GM12878 (cell line): Measurements from ENCODE around the gene TSBP1. TPM values are rescaled to one million over a fixed set of nuclear protein-coding genes. Genes with fewer than 3 reads are reported as not detected.

Experiments used
- ATAC-seq: fragments of 200-7000 bp; cut with Tn5 transposase; 3 replicates; pipeline ENCODE4 v1.9.1; 2020; ENCODE audit warnings: mild to moderate bottlenecking, moderate library complexity
- BruUV-seq: library from RNA; stranded (reverse); fragments of 400-500 nt; replicated peaks from 2 replicates; lab custom pipeline; 2021; lab: Mats Ljungman, UMichigan
- CTCF ChIA-PET: fragments of 300-600 bp; sonication (Branson Sonifier 250); formaldehyde crosslinking; extraction: SDS; loops from one replicate; lab custom pipeline; 2021; ENCODE audit warnings: inconsistent platforms; lab: Yijun Ruan, JAX
- POLR2A ChIA-PET: fragments of 350-600 bp; formaldehyde crosslinking; extraction: SDS; loops from one replicate; lab custom pipeline; 2021; ENCODE audit warnings: inconsistent platforms; lab: Charles Lee
- RAD21 ChIA-PET: fragments of 300-600 bp; sonication (Branson Sonifier 250); formaldehyde crosslinking; loops from one replicate; lab custom pipeline; 2023; ENCODE audit warnings: antibody characterized with exemption; ENCODE audit not compliant: unreplicated experiment; lab: Charles Lee
- SMC1A ChIA-PET: fragments of 300-600 bp; sonication (Branson Sonifier 250); formaldehyde crosslinking; loops from one replicate; lab custom pipeline; 2023; ENCODE audit not compliant: unreplicated experiment, uncharacterized antibody; lab: Charles Lee
- DNase-seq: peaks from one replicate; pipeline ENCODE4 v3.0.0-alpha.2; 2011; ENCODE audit warnings: low read depth, low spot score
- FAIRE-seq: peaks from 3 replicates; lab custom pipeline; 2011; peaks lifted over from hg19 to GRCh38; lab: Jason Lieb, UNC
- H2AFZ ChIP-seq: 2 replicates; pipeline ENCODE4 v1.6.0; 2011; ENCODE audit warnings: low read depth, low read length, control low read depth; ENCODE audit not compliant: control insufficient read depth
- H3K27ac ChIP-seq: 2 replicates; pipeline ENCODE4 v1.5.1; 2011; ENCODE audit warnings: control low read depth; ENCODE audit not compliant: control insufficient read depth, insufficient read depth
- H3K27me3 ChIP-seq, 2 experiments: replicated peaks in 1 of 2; 2 replicates each; pipeline versions ENCODE4 v1.6.0 to v1.6.1; 2011; ENCODE audit warnings: low read length in 1 of 2; ENCODE audit not compliant: control insufficient read depth in 2 of 2, insufficient read depth in 2 of 2
- H3K36me3 ChIP-seq, 2 experiments: 2 replicates each; pipeline ENCODE4 v1.5.1; 2011; ENCODE audit warnings: low read length in 1 of 2; ENCODE audit not compliant: control insufficient read depth in 2 of 2, insufficient read depth in 2 of 2
- H3K4me1 ChIP-seq: 2 replicates; pipeline ENCODE4 v1.6.1; 2011; ENCODE audit warnings: mild to moderate bottlenecking, low read length, moderate library complexity, mixed read lengths; ENCODE audit not compliant: control insufficient read depth, insufficient read depth
- H3K4me2 ChIP-seq: 2 replicates; pipeline ENCODE4 v1.6.0; 2011; ENCODE audit warnings: control low read depth; ENCODE audit not compliant: control insufficient read depth, insufficient read depth
- H3K4me3 ChIP-seq: fragments of 200-600 bp; sonication (generic); 2 replicates; pipeline ENCODE4 v1.5.1; 2016
- H3K79me2 ChIP-seq: 2 replicates; pipeline ENCODE4 v1.6.0; 2011; ENCODE audit warnings: low read length; ENCODE audit not compliant: control insufficient read depth, insufficient read depth
- H3K9ac ChIP-seq: 2 replicates; pipeline ENCODE4 v1.8.0; 2011; ENCODE audit warnings: low read length, control low read depth, mixed read lengths; ENCODE audit not compliant: control insufficient read depth, insufficient read depth
- H3K9me3 ChIP-seq: replicated peaks from 3 replicates; pipeline ENCODE4 v1.5.1; 2011; ENCODE audit warnings: mild to moderate bottlenecking, low read length; ENCODE audit not compliant: control insufficient read depth, insufficient read depth
- H4K20me1 ChIP-seq: 2 replicates; pipeline ENCODE4 v1.6.0; 2011; ENCODE audit not compliant: control insufficient read depth, insufficient read depth
- EGR1 ChIP-seq, 2 experiments: IDR thresholded peaks; 1 replicate in 1 of 2; 2 replicates in 1 of 2; pipeline ENCODE4 v1.6.1; 2011 to 2012; ENCODE audit warnings: low read depth in 2 of 2, low read length in 2 of 2, borderline replicate concordance in 1 of 2, mild to moderate bottlenecking in 1 of 2, moderate library complexity in 1 of 2
- MAX ChIP-seq: IDR thresholded peaks from 2 replicates; pipeline ENCODE4 v1.6.1; 2012; ENCODE audit warnings: low read depth, low read length, improper control_type of control experiment
- NFXL1 ChIP-seq: fragments of 450-650 bp; IDR thresholded peaks from 2 replicates; pipeline ENCODE4 v1.6.1; 2017; ENCODE audit warnings: antibody characterized with exemption, mild to moderate bottlenecking, borderline replicate concordance
- ZBTB11 ChIP-seq: fragments of 450-650 bp; formaldehyde crosslinking; IDR thresholded peaks from 2 replicates; pipeline ENCODE4 v1.5.0; 2022; ENCODE audit warnings: mild to moderate bottlenecking, missing genetic modification characterization
- WGBS: methylation state at CpG from one replicate; pipeline ENCODE4 v1.1.6; 2016; ENCODE audit warnings: low lambda C conversion rate; ENCODE audit not compliant: insufficient replicate concordance, insufficient coverage; ENCODE audit errors: missing lambda C conversion rate; 5-methylcytosine and 5-hydroxymethylcytosine counted together
- in situ Hi-C: fragments of 300-500 bp; cut with MboI; formaldehyde crosslinking; loops from 9 replicates; pipeline ENCODE4 v1.14.3; 2018; ENCODE audit warnings: mixed read lengths
- intact Hi-C: fragments of 100-400 bp; cut with micrococcal nuclease; formaldehyde crosslinking; loops from one replicate; pipeline ENCODE4 v1.14.2; 2022; ENCODE audit not compliant: unreplicated experiment
- polyA plus RNA-seq, 11 experiments: library from polyadenylated mRNA; depleted of rRNA in 4 of 11; unstranded in 6 of 11; stranded (reverse) in 5 of 11; fragments of >200 nt; fragmentation: Nextera tagmentation in 4 of 11; fragmentation: Illumina TruSeq in 1 of 11; extraction: Ambion mirVana in 4 of 11; extraction: Trizol in 1 of 11; gene quantifications; 1 replicate in 1 of 11; 2 replicates in 10 of 11; pipeline versions ENCODE4 v1.2.1 to v1.2.3, GENCODE V29; 2011 to 2016; ENCODE audit warnings: inconsistent platforms in 2 of 11, missing spikeins in 2 of 11, low read depth in 1 of 11
- total RNA-seq, 4 experiments: library from RNA; depleted of rRNA in 3 of 4; stranded (reverse); fragments of >200 nt in 3 of 4; fragmentation: Illumina TruSeq in 1 of 4; extraction: Trizol in 1 of 4; gene quantifications; 2 replicates each; pipeline versions ENCODE4 v1.2.1 to v1.2.3, GENCODE V29; 2013 to 2021

Gene TSBP1
- total and polyA plus RNA-seq, 10 of the 15 experiments (the other 5 are each of a cell fraction or from before 2014, with no cell fraction given) = not detected

GRCh38 chr6:32396028-32396427, 24.3 kb upstream of the TSBP1 start:
- ChIA-PET POLR2A (no interaction called here), SMC1A (interaction anchor here (1.1 kb wide), 1 partner anchor 340 kb away, joined by 3 read pairs; no protein-coding TSS in a partner anchor), RAD21 (no interaction called here), CTCF (interaction anchor here (2.0 to 4.2 kb wide), 3 partner anchors 17 to 305 kb away, joined by 5 to 20 read pairs (median 7); no protein-coding TSS in a partner anchor)
- peaks cover 8% of the 10 kb centered on the region for H3K4me1 ChIP-seq
- no peak overlapping the region for H3K27ac ChIP-seq
- H3K9ac ChIP-seq = no peak overlapping the region
- no peak for ATAC-seq
- intact Hi-C loops (no loop called here), in situ Hi-C loops (no loop called here)
- no peaks in the 10 kb centered on the region for H3K27me3 ChIP-seq
- no peak overlapping the region for H2AFZ ChIP-seq
- no peak for DNase-seq
- H3K4me3 ChIP-seq = no peak overlapping the region
- no peaks in the 10 kb centered on the region for H3K79me2 ChIP-seq
- no TSS peak for BruUV-seq
- no peaks in the 10 kb centered on the region for H3K36me3 ChIP-seq
- FAIRE-seq = no peak
- H4K20me1 ChIP-seq = no peaks in the 10 kb centered on the region
- WGBS = 93% methylated on average over 10 of the region's 10 CpGs
- no peak overlapping the region for H3K4me2 ChIP-seq
- peaks cover 2% of the 10 kb centered on the region; the same call in 1 of the 3 replicates for H3K9me3 ChIP-seq
- no peak for TF ChIP-seq ZBTB11 (CRISPR knock-in tag)
- TF ChIP-seq EGR1 (IDR thresholded peaks at IDR 0.05; ENCODE audit: borderline replicate concordance in 1 of 2, low read depth in 2 of 2, low read length in 2 of 2) = no peak
- no peak for TF ChIP-seq NFXL1
- TF ChIP-seq MAX = no peak
